ENCODE results near the gene ITGA11. TPM values are rescaled to one million over a fixed set of nuclear protein-coding genes. Genes with fewer than 3 reads are reported as not detected.

Gene ITGA11
- total RNA-seq, 1 donor from 2014 or later, result 0.28 TPM

DNA sequence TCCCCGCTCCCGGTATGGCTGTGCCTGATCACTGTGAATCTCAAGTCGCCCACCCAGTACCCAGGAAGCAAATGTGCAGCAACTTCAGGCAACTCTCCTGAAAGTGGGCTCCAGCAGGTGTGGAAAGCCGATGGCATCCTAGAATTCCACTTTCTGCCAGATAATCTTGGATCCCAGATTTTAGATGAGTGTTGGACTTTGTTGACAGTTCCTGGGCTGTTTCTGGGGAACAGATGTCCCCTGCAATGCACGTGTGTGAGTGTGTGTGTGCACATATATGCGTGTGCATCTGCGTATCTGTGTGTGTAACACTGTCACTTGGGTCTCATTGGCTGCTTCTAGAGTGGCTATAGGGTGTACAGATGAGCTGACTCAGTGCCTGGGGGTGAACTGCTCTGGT is 95.4 kb downstream of the ITGA11 start:
- TF ChIP-seq, protein P1, sequence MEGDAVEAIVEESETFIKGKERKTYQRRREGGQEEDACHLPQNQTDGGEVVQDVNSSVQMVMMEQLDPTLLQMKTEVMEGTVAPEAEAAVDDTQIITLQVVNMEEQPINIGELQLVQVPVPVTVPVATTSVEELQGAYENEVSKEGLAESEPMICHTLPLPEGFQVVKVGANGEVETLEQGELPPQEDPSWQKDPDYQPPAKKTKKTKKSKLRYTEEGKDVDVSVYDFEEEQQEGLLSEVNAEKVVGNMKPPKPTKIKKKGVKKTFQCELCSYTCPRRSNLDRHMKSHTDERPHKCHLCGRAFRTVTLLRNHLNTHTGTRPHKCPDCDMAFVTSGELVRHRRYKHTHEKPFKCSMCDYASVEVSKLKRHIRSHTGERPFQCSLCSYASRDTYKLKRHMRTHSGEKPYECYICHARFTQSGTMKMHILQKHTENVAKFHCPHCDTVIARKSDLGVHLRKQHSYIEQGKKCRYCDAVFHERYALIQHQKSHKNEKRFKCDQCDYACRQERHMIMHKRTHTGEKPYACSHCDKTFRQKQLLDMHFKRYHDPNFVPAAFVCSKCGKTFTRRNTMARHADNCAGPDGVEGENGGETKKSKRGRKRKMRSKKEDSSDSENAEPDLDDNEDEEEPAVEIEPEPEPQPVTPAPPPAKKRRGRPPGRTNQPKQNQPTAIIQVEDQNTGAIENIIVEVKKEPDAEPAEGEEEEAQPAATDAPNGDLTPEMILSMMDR (IDR thresholded peaks at IDR 0.05; ENCODE audit: unreplicated experiment), result no peak
- H3K9me3 Mint-ChIP-seq (ENCODE audit: unreplicated experiment), result no peaks in the 10 kb centered on the region
- H3K4me1 Mint-ChIP-seq (ENCODE audit: unreplicated experiment), result peaks cover 9% of the 10 kb centered on the region
- no peak overlapping the region for H3K4me3 Mint-ChIP-seq (ENCODE audit: unreplicated experiment)
- peaks cover 6% of the 10 kb centered on the region for H3K27me3 Mint-ChIP-seq (ENCODE audit: unreplicated experiment)
- H3K36me3 Mint-ChIP-seq (ENCODE audit: low read depth, unreplicated experiment), result peaks cover 4% of the 10 kb centered on the region
- no peak for DNase-seq (ENCODE audit: low spot score)
- no peak overlapping the region for H3K27ac Mint-ChIP-seq (ENCODE audit: unreplicated experiment)

DNA sequence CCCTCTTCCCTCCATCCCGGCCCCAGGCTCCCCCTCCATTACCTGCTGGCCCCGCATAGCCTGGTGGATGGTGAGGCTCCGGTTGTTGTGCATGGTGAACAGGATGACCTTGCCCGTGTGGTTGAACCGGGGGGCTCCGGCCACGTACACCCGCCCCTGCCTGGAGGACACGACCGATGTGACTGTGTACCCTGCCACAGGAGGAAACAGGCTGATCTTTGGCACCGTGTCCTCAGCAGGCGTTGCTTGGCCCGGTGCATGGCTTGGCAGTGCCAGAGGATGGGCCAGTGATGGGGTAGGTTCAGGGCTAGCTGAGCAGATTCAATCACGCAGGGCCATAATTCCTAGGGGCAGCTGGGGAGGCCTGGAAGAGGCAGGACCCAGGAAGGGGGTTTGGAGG is 96.3 kb downstream of the ITGA11 start:
- no peak for DNase-seq (ENCODE audit: low spot score)
- Mint-ChIP-seq H3K4me3 (ENCODE audit: unreplicated experiment) (no peak overlapping the region), H3K27me3 (ENCODE audit: unreplicated experiment) (peaks cover 6% of the 10 kb centered on the region), H3K9me3 (ENCODE audit: unreplicated experiment) (no peaks in the 10 kb centered on the region), H3K36me3 (ENCODE audit: low read depth, unreplicated experiment) (peaks cover 4% of the 10 kb centered on the region), H3K4me1 (ENCODE audit: unreplicated experiment) (peaks cover 13% of the 10 kb centered on the region), H3K27ac (ENCODE audit: unreplicated experiment) (no peak overlapping the region)
- TF ChIP-seq, protein P1 (IDR thresholded peaks at IDR 0.05; ENCODE audit: unreplicated experiment), result no peak

DNA sequence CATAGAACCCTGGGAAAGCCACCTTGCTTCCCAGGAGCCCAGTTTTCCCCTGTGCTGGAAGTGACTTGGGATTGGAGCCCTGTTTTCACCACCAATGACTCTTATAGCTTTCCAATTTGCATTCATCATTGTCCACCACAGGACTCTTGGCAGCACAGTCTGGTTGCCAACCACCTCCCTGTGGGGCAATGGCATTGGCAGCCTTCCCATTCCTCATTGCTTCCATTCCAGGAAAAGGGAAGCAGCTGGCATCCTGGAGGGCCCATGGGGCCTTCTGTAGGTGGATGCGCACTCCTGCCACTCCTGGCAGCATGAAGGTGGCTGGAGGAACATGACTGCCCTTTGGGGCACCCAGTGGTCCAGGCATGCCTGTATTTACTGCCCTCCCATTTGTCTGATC is 96.7 kb downstream of the ITGA11 start:
- Mint-ChIP-seq H3K4me3 (ENCODE audit: unreplicated experiment) (no peak overlapping the region), H3K27ac (ENCODE audit: unreplicated experiment) (no peak overlapping the region), H3K4me1 (ENCODE audit: unreplicated experiment) (peaks cover 13% of the 10 kb centered on the region), H3K27me3 (ENCODE audit: unreplicated experiment) (peaks cover 6% of the 10 kb centered on the region), H3K9me3 (ENCODE audit: unreplicated experiment) (no peaks in the 10 kb centered on the region), H3K36me3 (ENCODE audit: low read depth, unreplicated experiment) (peaks cover 4% of the 10 kb centered on the region)
- TF ChIP-seq, protein P1 (IDR thresholded peaks at IDR 0.05; ENCODE audit: unreplicated experiment), result no peak
- DNase-seq (ENCODE audit: low spot score), result no peak

DNA sequence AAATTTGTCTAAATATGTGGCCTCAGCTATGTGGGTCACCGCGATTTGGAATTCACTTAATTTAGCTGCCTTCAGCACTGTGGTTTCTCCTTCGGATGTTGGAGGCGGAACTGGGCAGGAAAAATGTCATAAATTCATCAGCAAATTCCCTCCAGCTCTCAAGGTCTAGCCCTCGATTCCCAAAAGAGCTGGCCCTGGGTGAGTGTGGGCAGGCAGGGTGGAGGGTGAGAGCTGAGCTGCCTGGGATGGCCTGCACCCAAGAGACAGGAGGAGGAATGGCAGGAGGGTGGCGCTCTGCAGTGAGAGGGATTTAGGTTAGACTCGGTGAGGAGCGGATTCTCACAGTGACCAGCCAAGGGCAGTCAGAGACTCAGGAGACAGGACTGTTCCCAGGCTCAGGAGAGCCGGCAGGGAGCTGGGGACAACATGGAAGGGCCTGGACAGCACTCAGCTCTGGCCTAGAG is 97.3 kb downstream of the ITGA11 start:
- H3K27me3 Mint-ChIP-seq (ENCODE audit: unreplicated experiment), result peaks cover 6% of the 10 kb centered on the region
- TF ChIP-seq, protein P1 (IDR thresholded peaks at IDR 0.05; ENCODE audit: unreplicated experiment), result no peak
- no peak overlapping the region for H3K27ac Mint-ChIP-seq (ENCODE audit: unreplicated experiment)
- DNase-seq (ENCODE audit: low spot score), result no peak
- H3K4me1 Mint-ChIP-seq (ENCODE audit: unreplicated experiment), result peaks cover 14% of the 10 kb centered on the region
- no peak overlapping the region for H3K4me3 Mint-ChIP-seq (ENCODE audit: unreplicated experiment)
- H3K9me3 Mint-ChIP-seq (ENCODE audit: unreplicated experiment), result no peaks in the 10 kb centered on the region
- peaks cover 4% of the 10 kb centered on the region for H3K36me3 Mint-ChIP-seq (ENCODE audit: low read depth, unreplicated experiment)

DNA sequence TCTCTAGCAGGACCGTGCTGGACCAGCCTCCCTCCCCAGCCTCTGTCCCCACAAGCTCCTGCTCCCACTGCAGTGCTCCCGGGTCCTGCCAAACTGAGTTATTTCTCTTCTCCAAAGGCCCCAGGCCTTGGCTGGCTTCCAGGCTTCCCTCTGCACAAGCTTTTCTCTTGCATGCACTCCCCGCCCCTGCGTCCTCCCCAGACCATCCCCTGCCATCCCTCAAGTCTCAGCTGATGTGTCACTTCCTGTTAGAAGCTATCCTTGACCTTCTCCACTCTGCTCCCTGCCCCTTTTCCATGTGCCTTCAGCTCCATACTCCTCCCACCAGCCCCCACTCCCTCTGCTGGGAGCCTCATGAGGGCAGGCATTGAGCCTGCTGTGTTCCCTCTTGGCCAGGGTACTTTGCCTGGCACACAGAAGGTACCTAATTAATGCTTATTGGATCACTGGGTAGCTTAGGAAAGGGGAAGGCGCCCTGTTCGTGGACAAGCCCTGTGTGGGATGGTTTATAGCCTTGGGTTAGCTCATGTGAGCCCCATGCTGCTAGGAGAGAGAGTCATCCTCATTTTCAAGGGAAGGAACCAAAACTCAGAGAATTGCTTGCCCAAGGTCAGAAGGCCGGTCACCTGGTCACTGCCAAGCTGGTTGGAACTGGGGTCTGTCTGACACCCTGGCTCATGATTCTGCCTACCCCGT is 98.0 kb downstream of the ITGA11 start:
- peaks cover 4% of the 10 kb centered on the region for H3K36me3 Mint-ChIP-seq (ENCODE audit: low read depth, unreplicated experiment)
- TF ChIP-seq, protein P1 (IDR thresholded peaks at IDR 0.05; ENCODE audit: unreplicated experiment), result no peak
- DNase-seq (ENCODE audit: low spot score), result no peak

More for the DNA sequence above, 98.0 kb downstream of the ITGA11 start:
- Mint-ChIP-seq H3K4me1 (ENCODE audit: unreplicated experiment) (peaks cover 17% of the 10 kb centered on the region), H3K27ac (ENCODE audit: unreplicated experiment) (no peak overlapping the region), H3K9me3 (ENCODE audit: unreplicated experiment) (no peaks in the 10 kb centered on the region), H3K27me3 (ENCODE audit: unreplicated experiment) (peaks cover 6% of the 10 kb centered on the region), H3K4me3 (ENCODE audit: unreplicated experiment) (no peak overlapping the region)

Data from endothelial cell (in vitro differentiated cells).